AG04449 (cell line): Measurements from ENCODE around the gene ITPR1.

ENCODE experiments used
- CTCF ChIA-PET: fragments of 350-600 bp; formaldehyde crosslinking; extraction: SDS; loops from one replicate; lab custom pipeline; 2021; ENCODE audit warnings: antibody characterized with exemption; lab: Yijun Ruan, JAX
- POLR2A ChIA-PET: fragments of 400-600, 350-600 bp; formaldehyde crosslinking; extraction: SDS; loops from one replicate; lab custom pipeline; 2020; ENCODE audit warnings: antibody characterized with exemption, inconsistent platforms; lab: Yijun Ruan, JAX
- DNase-seq: peaks from one replicate; pipeline ENCODE4 v3.0.0-alpha.2; 2010; ENCODE audit warnings: low read depth, low spot score
- H3K4me3 ChIP-seq: 2 replicates; pipeline ENCODE4 v1.5.1; 2011; ENCODE audit warnings: low read depth, mild to moderate bottlenecking, control low read depth, low read length
- CTCF ChIP-seq: IDR thresholded peaks from one replicate; pipeline ENCODE4 v1.5.1; 2011; ENCODE audit warnings: mild to moderate bottlenecking, moderate library complexity, low read length, control low read depth, inconsistent platforms; ENCODE audit not compliant: insufficient read depth; ENCODE audit errors: missing control alignments

Gene ITPR1

GRCh38 chr3:4776399-4776979 lies 283.3 kb downstream of the ITPR1 start:
- no peak overlapping the region for H3K4me3 ChIP-seq
- ChIA-PET CTCF (no interaction called here), POLR2A (no interaction called here)
- no peak for DNase-seq
- no peak for TF ChIP-seq CTCF

- TF ChIP-seq CTCF, result no peak
- no peak for DNase-seq
- CTCF ChIA-PET, result no interaction called here
- no peak overlapping the region for H3K4me3 ChIP-seq
- POLR2A ChIA-PET, result no interaction called here
Measured at GRCh38 chr3:4776980-4777581, 283.9 kb downstream of the ITPR1 start.

GRCh38 chr3:4778119-4778518 lies 285.0 kb downstream of the ITPR1 start:
- POLR2A ChIA-PET, result interaction anchor here (0.6 kb wide), 1 partner anchor 64 kb away, joined by 3 read pairs; no protein-coding TSS in a partner anchor
- H3K4me3 ChIP-seq, result no peak overlapping the region
- CTCF ChIA-PET, result no interaction called here
- no peak for DNase-seq
- no peak for TF ChIP-seq CTCF

GRCh38 chr3:4778740-4779139 lies 285.6 kb downstream of the ITPR1 start:
- ChIA-PET POLR2A (no interaction called here), CTCF (no interaction called here)
- DNase-seq, result no peak
- H3K4me3 ChIP-seq, result no peak overlapping the region
- no peak for TF ChIP-seq CTCF

GRCh38 chr3:4780545-4780957 lies 287.4 kb downstream of the ITPR1 start:
- DNase-seq, result no peak
- ChIA-PET POLR2A (no interaction called here), CTCF (no interaction called here)
- no peak for TF ChIP-seq CTCF
- no peak overlapping the region for H3K4me3 ChIP-seq

- ChIA-PET POLR2A (no interaction called here), CTCF (no interaction called here)
- H3K4me3 ChIP-seq, result no peak overlapping the region
- no peak for DNase-seq
- no peak for TF ChIP-seq CTCF
Measured at GRCh38 chr3:4782095-4782494, 288.9 kb downstream of the ITPR1 start.
